ENCODE measurements around the gene MCCC2. TPM values are rescaled to one million over a fixed set of nuclear protein-coding genes. Genes with fewer than 3 reads are reported as not detected.

The MCCC2 gene
- polyA plus RNA-seq, 2 of the 4 experiments (the other 2 are of a cell fraction), result 49.4 to 88.4 TPM

DNA sequence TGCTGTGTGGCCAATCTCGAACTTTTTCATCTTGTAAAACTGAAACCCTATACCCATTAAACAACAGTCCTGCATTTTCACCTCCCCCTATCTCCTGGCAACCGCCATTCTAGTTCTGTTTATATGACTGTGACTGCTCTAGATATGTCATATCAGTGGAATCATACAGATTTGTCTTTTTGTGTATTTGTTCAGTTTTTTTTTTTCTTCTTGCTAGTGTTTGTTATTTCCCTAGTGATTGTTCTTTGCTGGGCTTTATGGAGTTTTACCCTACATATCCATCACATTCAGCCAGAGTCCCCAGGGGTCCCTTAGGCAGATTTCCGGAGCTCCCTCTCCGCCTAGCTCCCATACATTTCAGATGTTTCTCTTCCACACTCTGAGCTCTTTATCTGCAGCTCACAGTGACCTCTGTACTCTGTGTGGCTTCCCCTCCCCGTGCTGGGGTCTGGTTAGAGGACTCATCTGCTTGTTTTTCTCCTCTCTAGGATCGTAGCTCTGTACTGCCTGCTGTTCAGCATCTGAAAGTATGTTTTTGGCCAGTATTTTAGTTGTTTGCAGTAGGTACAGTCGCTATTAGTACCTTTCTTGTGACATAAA is 106.8 kb downstream of the MCCC2 start:
- Histone ChIP-seq H3K4me2 (peak overlapping the region; percentile 41), H3K4me3 (no peak overlapping the region), H3K9me3 (no peaks in the 10 kb centered on the region), H3K27ac (no peak overlapping the region), H3K4me1 (peaks cover 19% of the 10 kb centered on the region; the same call in 2 of the 3 replicates)
- CTCF ChIA-PET, result interaction anchor here (1.4 kb wide), 2 partner anchors 9 to 11 kb away, joined by 5 to 6 read pairs; no protein-coding TSS in a partner anchor
- ATAC-seq (peak; percentile 27 to 65; a peak in 3 of 6 replicates), FAIRE-seq (no peak), DNase-seq (ENCODE audit: low read depth in 1 of 2, low spot score in 1 of 2) (no peak)
- POLR2A ChIA-PET, result no interaction called here
- WGBS (ENCODE audit: missing lambda C conversion rate), result 20% methylated on average over 7 of the region's 7 CpGs
- no peak for TF ChIP-seq RARB (CRISPR knock-in tag; IDR thresholded peaks at IDR 0.05)
- no peak for TF ChIP-seq FOSB (CRISPR knock-in tag; IDR thresholded peaks at IDR 0.05)
- TF ChIP-seq JUNB (IDR thresholded peaks at IDR 0.05), result no peak
- TF ChIP-seq MAZ (IDR thresholded peaks at IDR 0.05; ENCODE audit: borderline replicate concordance, low read depth, low read length), result no peak
- TF ChIP-seq EHF (CRISPR knock-in tag; IDR thresholded peaks at IDR 0.05), result no peak
- TF ChIP-seq, protein P1, sequence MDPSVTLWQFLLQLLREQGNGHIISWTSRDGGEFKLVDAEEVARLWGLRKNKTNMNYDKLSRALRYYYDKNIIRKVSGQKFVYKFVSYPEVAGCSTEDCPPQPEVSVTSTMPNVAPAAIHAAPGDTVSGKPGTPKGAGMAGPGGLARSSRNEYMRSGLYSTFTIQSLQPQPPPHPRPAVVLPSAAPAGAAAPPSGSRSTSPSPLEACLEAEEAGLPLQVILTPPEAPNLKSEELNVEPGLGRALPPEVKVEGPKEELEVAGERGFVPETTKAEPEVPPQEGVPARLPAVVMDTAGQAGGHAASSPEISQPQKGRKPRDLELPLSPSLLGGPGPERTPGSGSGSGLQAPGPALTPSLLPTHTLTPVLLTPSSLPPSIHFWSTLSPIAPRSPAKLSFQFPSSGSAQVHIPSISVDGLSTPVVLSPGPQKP (IDR thresholded peaks at IDR 0.05; ENCODE audit: low read depth, low read length), result no peak
- TF ChIP-seq, protein P2, sequence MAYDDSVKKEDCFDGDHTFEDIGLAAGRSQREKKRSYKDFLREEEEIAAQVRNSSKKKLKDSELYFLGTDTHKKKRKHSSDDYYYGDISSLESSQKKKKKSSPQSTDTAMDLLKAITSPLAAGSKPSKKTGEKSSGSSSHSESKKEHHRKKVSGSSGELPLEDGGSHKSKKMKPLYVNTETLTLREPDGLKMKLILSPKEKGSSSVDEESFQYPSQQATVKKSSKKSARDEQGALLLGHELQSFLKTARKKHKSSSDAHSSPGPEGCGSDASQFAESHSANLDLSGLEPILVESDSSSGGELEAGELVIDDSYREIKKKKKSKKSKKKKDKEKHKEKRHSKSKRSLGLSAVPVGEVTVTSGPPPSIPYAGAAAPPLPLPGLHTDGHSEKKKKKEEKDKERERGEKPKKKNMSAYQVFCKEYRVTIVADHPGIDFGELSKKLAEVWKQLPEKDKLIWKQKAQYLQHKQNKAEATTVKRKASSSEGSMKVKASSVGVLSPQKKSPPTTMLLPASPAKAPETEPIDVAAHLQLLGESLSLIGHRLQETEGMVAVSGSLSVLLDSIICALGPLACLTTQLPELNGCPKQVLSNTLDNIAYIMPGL (CRISPR knock-in tag; IDR thresholded peaks at IDR 0.05; ENCODE audit: borderline replicate concordance), result no peak
- no peak for TF ChIP-seq KDM5A (IDR thresholded peaks at IDR 0.05)
- TF ChIP-seq, protein P3, sequence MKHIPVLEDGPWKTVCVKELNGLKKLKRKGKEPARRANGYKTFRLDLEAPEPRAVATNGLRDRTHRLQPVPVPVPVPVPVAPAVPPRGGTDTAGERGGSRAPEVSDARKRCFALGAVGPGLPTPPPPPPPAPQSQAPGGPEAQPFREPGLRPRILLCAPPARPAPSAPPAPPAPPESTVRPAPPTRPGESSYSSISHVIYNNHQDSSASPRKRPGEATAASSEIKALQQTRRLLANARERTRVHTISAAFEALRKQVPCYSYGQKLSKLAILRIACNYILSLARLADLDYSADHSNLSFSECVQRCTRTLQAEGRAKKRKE (CRISPR knock-in tag; IDR thresholded peaks at IDR 0.05; ENCODE audit: low read depth), result no peak
- TF ChIP-seq FOXS1 (CRISPR knock-in tag; IDR thresholded peaks at IDR 0.05), result no peak

DNA sequence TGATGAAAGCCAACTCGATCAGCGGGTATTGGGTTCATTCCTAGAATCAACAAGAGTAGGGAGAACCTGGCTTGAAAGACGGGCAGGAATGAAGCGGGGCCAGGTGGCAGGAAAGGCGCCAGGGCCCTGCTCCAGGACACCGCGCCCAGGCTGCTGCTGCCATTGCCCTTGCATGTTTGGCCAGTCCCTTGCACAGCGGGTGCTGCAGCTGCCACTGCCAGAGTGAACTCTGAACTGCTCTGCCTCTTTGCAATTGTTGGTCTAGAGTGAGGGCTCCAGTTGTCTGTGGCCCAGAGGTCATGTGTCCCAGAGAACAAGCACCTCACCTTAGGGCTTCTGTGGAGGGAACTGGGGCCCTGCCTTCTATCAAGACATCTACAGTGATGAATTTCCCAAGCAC is 107.9 kb downstream of the MCCC2 start:
- Histone ChIP-seq H3K4me2 (peak overlapping the region; percentile 16; the same call in 2 of the 3 replicates), H3K4me3 (no peak overlapping the region), H3K4me1 (peaks cover 19% of the 10 kb centered on the region; the same call in 2 of the 3 replicates), H3K9me3 (no peaks in the 10 kb centered on the region), H3K27ac (peak overlapping the region; percentile 35 to 67; a peak in 4 of 6 replicates)
- ChIA-PET CTCF (interaction anchor here (1.4 to 1.8 kb wide), 2 partner anchors 10 to 63 kb away, joined by 5 to 6 read pairs; no protein-coding TSS in a partner anchor), POLR2A (no interaction called here)
- no peak for TF ChIP-seq MAFK (IDR thresholded peaks at IDR 0.05; ENCODE audit: partially characterized antibody)
- TF ChIP-seq CBX8 (IDR thresholded peaks at IDR 0.05), result no peak
- no peak for TF ChIP-seq RCOR1 (IDR thresholded peaks at IDR 0.05; ENCODE audit: low read depth, low read length)
- TF ChIP-seq, protein P2 (CRISPR knock-in tag; IDR thresholded peaks at IDR 0.05; ENCODE audit: borderline replicate concordance), result no peak
- TF ChIP-seq, protein P4, sequence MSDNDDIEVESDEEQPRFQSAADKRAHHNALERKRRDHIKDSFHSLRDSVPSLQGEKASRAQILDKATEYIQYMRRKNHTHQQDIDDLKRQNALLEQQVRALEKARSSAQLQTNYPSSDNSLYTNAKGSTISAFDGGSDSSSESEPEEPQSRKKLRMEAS (IDR thresholded peaks at IDR 0.05), result no peak
- no peak for TF ChIP-seq GATA3 (IDR thresholded peaks at IDR 0.05; ENCODE audit: borderline replicate concordance)
- TF ChIP-seq NFE2L2 (conservative IDR thresholded peaks at IDR 0.05; ENCODE audit: low read length), result no peak
- TF ChIP-seq JUN (IDR thresholded peaks at IDR 0.05), result no peak
- TF ChIP-seq, protein P5, sequence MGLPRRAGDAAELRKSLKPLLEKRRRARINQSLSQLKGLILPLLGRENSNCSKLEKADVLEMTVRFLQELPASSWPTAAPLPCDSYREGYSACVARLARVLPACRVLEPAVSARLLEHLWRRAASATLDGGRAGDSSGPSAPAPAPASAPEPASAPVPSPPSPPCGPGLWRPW (IDR thresholded peaks at IDR 0.05), result no peak
- no peak for TF ChIP-seq JUNB (IDR thresholded peaks at IDR 0.05)
- no peak for TF ChIP-seq CEBPB (IDR thresholded peaks at IDR 0.05)
- TF ChIP-seq ZSCAN20 (CRISPR knock-in tag; IDR thresholded peaks at IDR 0.05), result no peak
- no peak for TF ChIP-seq EP300 (IDR thresholded peaks at IDR 0.05)
- WGBS (ENCODE audit: missing lambda C conversion rate), result 71% methylated on average over 8 of the region's 8 CpGs
- FAIRE-seq (no peak), DNase-seq (ENCODE audit: low read depth in 1 of 2, low spot score in 1 of 2) (no peak), ATAC-seq (peak in 1 of 2 experiments; percentile 36; a peak in 2 of 6 replicates)
